Measurements from ENCODE around the gene PRDM5.

- no peak for TF ChIP-seq CTCF (IDR thresholded peaks at IDR 0.05)
- no peak for TF ChIP-seq POLR2A (IDR thresholded peaks at IDR 0.05)
- no peak for TF ChIP-seq EP300 (IDR thresholded peaks at IDR 0.05)
Measured at GRCh38 chr4:120714417-120715010, 208.0 kb downstream of the PRDM5 start.
